WTC11 (cell line): ENCODE results near the gene ZNF451.
"Not testable (repeated sequence)": the region's sequence is repeated elsewhere in the genome, so short reads cannot be mapped to it uniquely, and the experiment has no call there.

Source experiments
- CREB1 ChIP-seq: sonication (generic); formaldehyde crosslinking; IDR thresholded peaks from 2 replicates; pipeline ENCODE4 v1.8.0; 2023; ENCODE audit warnings: mild to moderate bottlenecking, missing genetic modification reagents
- CTCF ChIP-seq: fragments of 200-600 bp; IDR thresholded peaks from 2 replicates; pipeline ENCODE4 v1.8.0; 2022; ENCODE audit warnings: antibody characterized with exemption
- FOXP1 ChIP-seq: sonication (generic); formaldehyde crosslinking; IDR thresholded peaks from 2 replicates; pipeline ENCODE4 v1.8.0; 2022; ENCODE audit warnings: missing genetic modification reagents, mild to moderate bottlenecking, moderate library complexity, borderline replicate concordance
- GABPB1 ChIP-seq: sonication (generic); formaldehyde crosslinking; IDR thresholded peaks from 2 replicates; pipeline ENCODE4 v1.8.1; 2023; ENCODE audit warnings: mild to moderate bottlenecking, missing genetic modification reagents
- SP1 ChIP-seq: sonication (generic); formaldehyde crosslinking; conservative IDR thresholded peaks from 2 replicates; pipeline ENCODE4 v1.8.1; 2022; ENCODE audit warnings: missing genetic modification reagents
- USF1 ChIP-seq: sonication (generic); formaldehyde crosslinking; IDR thresholded peaks from 2 replicates; pipeline ENCODE4 v1.8.0; 2022; ENCODE audit warnings: mild to moderate bottlenecking, missing genetic modification reagents
- ZNF232 ChIP-seq: sonication (generic); formaldehyde crosslinking; IDR thresholded peaks from 2 replicates; pipeline ENCODE4 v1.8.0; 2022; ENCODE audit warnings: mild to moderate bottlenecking, missing genetic modification reagents
- ZNF423 ChIP-seq: fragments of 250-450 bp; sonication (Bioruptor Pico); IDR thresholded peaks from 2 replicates; pipeline ENCODE4 v2.1.2; 2022; ENCODE audit warnings: mild to moderate bottlenecking, moderate library complexity
- TF ChIP-seq, protein P1 (sequence below): fragments of 250-450 bp; sonication (Bioruptor Pico); IDR thresholded peaks from 2 replicates; pipeline ENCODE4 v2.1.2; 2022; ENCODE audit warnings: mild to moderate bottlenecking, moderate library complexity

GRCh38 chr6:57090458-57091067 lies 575 bp downstream of the ZNF451 start:
- not testable (repeated sequence) for TF ChIP-seq CTCF; FOXP1 (CRISPR knock-in tag); GABPB1 (CRISPR knock-in tag); CREB1 (CRISPR knock-in tag); USF1 (CRISPR knock-in tag); ZNF423; SP1 (CRISPR knock-in tag); ZNF232 (CRISPR knock-in tag)
- TF ChIP-seq, protein P1, sequence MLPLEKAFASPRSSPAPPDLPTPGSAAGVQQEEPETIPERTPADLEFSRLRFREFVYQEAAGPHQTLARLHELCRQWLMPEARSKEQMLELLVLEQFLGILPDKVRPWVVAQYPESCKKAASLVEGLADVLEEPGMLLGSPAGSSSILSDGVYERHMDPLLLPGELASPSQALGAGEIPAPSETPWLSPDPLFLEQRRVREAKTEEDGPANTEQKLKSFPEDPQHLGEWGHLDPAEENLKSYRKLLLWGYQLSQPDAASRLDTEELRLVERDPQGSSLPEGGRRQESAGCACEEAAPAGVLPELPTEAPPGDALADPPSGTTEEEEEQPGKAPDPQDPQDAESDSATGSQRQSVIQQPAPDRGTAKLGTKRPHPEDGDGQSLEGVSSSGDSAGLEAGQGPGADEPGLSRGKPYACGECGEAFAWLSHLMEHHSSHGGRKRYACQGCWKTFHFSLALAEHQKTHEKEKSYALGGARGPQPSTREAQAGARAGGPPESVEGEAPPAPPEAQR (CRISPR knock-in tag), result not testable (repeated sequence)
